Mesendoderm (in vitro differentiated cells): ENCODE measurements around the gene PRCD.
A peak's percentile ranks its signal among the peaks of the same experiment; 100 is the strongest.

Experiments
- DNase-seq: peaks from one replicate; pipeline ENCODE4 v3.0.0; 2013
- H2AK5ac ChIP-seq: 2 replicates; pipeline ENCODE4 v1.6.1; 2013; ENCODE audit warnings: low read length, inconsistent platforms
- H2BK120ac ChIP-seq: 2 replicates; pipeline ENCODE4 v1.6.1; 2013; ENCODE audit warnings: low read depth, mild to moderate bottlenecking, low read length, moderate library complexity, mixed read lengths
- H2BK15ac ChIP-seq: replicated peaks from 2 replicates; pipeline ENCODE4 v1.6.1; 2013; ENCODE audit warnings: low read depth, mild to moderate bottlenecking, moderate library complexity
- H2BK5ac ChIP-seq: 2 replicates; pipeline ENCODE4 v1.6.1; 2013; ENCODE audit warnings: low read length, inconsistent platforms
- H3K18ac ChIP-seq: 2 replicates; pipeline ENCODE4 v1.6.1; 2013; ENCODE audit warnings: mild to moderate bottlenecking, low read length, mixed read lengths
- H3K23ac ChIP-seq: one replicate; pipeline ENCODE4 v1.6.1; 2013; ENCODE audit warnings: low read length
- H3K27ac ChIP-seq: 2 replicates; pipeline ENCODE4 v1.5.1; 2013; ENCODE audit warnings: low read depth, mild to moderate bottlenecking, inconsistent platforms, low read length, moderate library complexity
- H3K27me3 ChIP-seq: 2 replicates; pipeline ENCODE4 v1.6.1; 2013; ENCODE audit warnings: low read length, control low read depth, mild to moderate bottlenecking, inconsistent platforms; ENCODE audit not compliant: insufficient read depth, poor library complexity
- H3K36me3 ChIP-seq: 2 replicates; pipeline ENCODE4 v1.6.1; 2013; ENCODE audit warnings: low read length, inconsistent platforms; ENCODE audit not compliant: control insufficient read depth, insufficient read depth
- H3K4ac ChIP-seq: one replicate; pipeline ENCODE4 v1.6.1; 2013; ENCODE audit warnings: low read depth, mild to moderate bottlenecking, low read length, moderate library complexity
- H3K4me1 ChIP-seq: 2 replicates; pipeline ENCODE4 v1.6.1; 2013; ENCODE audit warnings: low read depth, low read length, inconsistent platforms; ENCODE audit not compliant: control insufficient read depth
- H3K4me2 ChIP-seq: 2 replicates; pipeline ENCODE4 v1.6.1; 2013; ENCODE audit warnings: low read length
- H3K4me3 ChIP-seq: 2 replicates; pipeline ENCODE4 v1.5.1; 2013; ENCODE audit warnings: mild to moderate bottlenecking, low read length
- H3K56ac ChIP-seq: one replicate; pipeline ENCODE4 v1.6.1; 2013; ENCODE audit warnings: low read length
- H3K79me1 ChIP-seq: 2 replicates; pipeline ENCODE4 v1.6.1; 2013; ENCODE audit warnings: low read length, inconsistent platforms
- H3K79me2 ChIP-seq: 2 replicates; pipeline ENCODE4 v1.6.1; 2013; ENCODE audit warnings: mild to moderate bottlenecking, low read length; ENCODE audit not compliant: control insufficient read depth, insufficient read depth
- H3K9ac ChIP-seq: 2 replicates; pipeline ENCODE4 v1.6.1; 2013; ENCODE audit warnings: low read length, inconsistent platforms
- H4K5ac ChIP-seq: one replicate; pipeline ENCODE4 v1.6.1; 2013; ENCODE audit warnings: low read length
- H4K8ac ChIP-seq: one replicate; pipeline ENCODE4 v1.6.1; 2013; ENCODE audit warnings: low read depth, mild to moderate bottlenecking, control low read depth, low read length, moderate library complexity
- WGBS: extraction: QIAGEN DNeasy Blood & Tissue Kit; methylation state at CpG from one replicate; pipeline ENCODE4 v1.1.7; 2013; ENCODE audit warnings: low lambda C conversion rate, missing lambda C conversion rate; ENCODE audit not compliant: insufficient coverage; ENCODE audit errors: extremely low coverage; 5-methylcytosine and 5-hydroxymethylcytosine counted together

Gene PRCD

GRCh38 chr17:76547642-76548202 is 7.9 kb downstream of the PRCD start:
- Histone ChIP-seq H3K4me1 (peaks cover 16% of the 10 kb centered on the region), H3K18ac (no peak overlapping the region), H3K36me3 (no peaks in the 10 kb centered on the region), H3K4ac (no peak overlapping the region), H2AK5ac (no peak overlapping the region), H3K4me2 (no peak overlapping the region), H4K8ac (no peak overlapping the region), H3K79me2 (no peaks in the 10 kb centered on the region), H4K5ac (no peak overlapping the region), H2BK5ac (no peak overlapping the region), H3K79me1 (no peaks in the 10 kb centered on the region), H3K9ac (no peak overlapping the region), H2BK120ac (no peak overlapping the region), H3K27ac (no peak overlapping the region), H3K27me3 (no peaks in the 10 kb centered on the region), H3K56ac (no peak overlapping the region), H2BK15ac (no peak overlapping the region), H3K4me3 (no peak overlapping the region), H3K23ac (no peak overlapping the region)
- DNase-seq = no peak
- WGBS = 100% methylated on average over 1 of the region's 2 CpGs

GRCh38 chr17:76548378-76549214 is 8.8 kb downstream of the PRCD start:
- DNase-seq = no peak
- H3K4ac ChIP-seq = no peak overlapping the region
- no peak overlapping the region for H3K27ac ChIP-seq
- H3K56ac ChIP-seq = no peak overlapping the region
- H3K27me3 ChIP-seq = no peaks in the 10 kb centered on the region
- H3K4me1 ChIP-seq = peaks cover 9% of the 10 kb centered on the region
- no peak overlapping the region for H2BK15ac ChIP-seq
- H3K79me2 ChIP-seq = no peaks in the 10 kb centered on the region
- no peak overlapping the region for H3K9ac ChIP-seq
- no peak overlapping the region for H4K8ac ChIP-seq
- no CpG with 5 or more reads among the region's 9 CpGs for WGBS
- H3K23ac ChIP-seq = no peak overlapping the region
- H3K79me1 ChIP-seq = no peaks in the 10 kb centered on the region
- no peak overlapping the region for H3K4me3 ChIP-seq
- no peak overlapping the region for H3K4me2 ChIP-seq
- no peak overlapping the region for H2AK5ac ChIP-seq
- H4K5ac ChIP-seq = no peak overlapping the region
- H3K36me3 ChIP-seq = no peaks in the 10 kb centered on the region
- no peak overlapping the region for H2BK120ac ChIP-seq
- H2BK5ac ChIP-seq = no peak overlapping the region
- no peak overlapping the region for H3K18ac ChIP-seq

GRCh38 chr17:76549215-76549518 is 9.3 kb downstream of the PRCD start:
- Histone ChIP-seq H2BK15ac (no peak overlapping the region), H3K36me3 (no peaks in the 10 kb centered on the region), H2AK5ac (no peak overlapping the region), H3K18ac (no peak overlapping the region), H3K4me3 (no peak overlapping the region), H3K79me1 (no peaks in the 10 kb centered on the region), H4K5ac (no peak overlapping the region), H3K79me2 (no peaks in the 10 kb centered on the region), H2BK5ac (no peak overlapping the region), H3K27ac (no peak overlapping the region), H3K4me1 (peaks cover 7% of the 10 kb centered on the region), H2BK120ac (no peak overlapping the region), H3K9ac (no peak overlapping the region), H3K56ac (no peak overlapping the region), H3K4ac (no peak overlapping the region), H3K4me2 (no peak overlapping the region), H3K23ac (no peak overlapping the region), H4K8ac (no peak overlapping the region), H3K27me3 (no peaks in the 10 kb centered on the region)
- no CpG with 5 or more reads among the region's 9 CpGs for WGBS
- DNase-seq = no peak

GRCh38 chr17:76549539-76549938 is 9.7 kb downstream of the PRCD start:
- Histone ChIP-seq H2BK120ac (no peak overlapping the region), H3K23ac (no peak overlapping the region), H3K79me1 (no peaks in the 10 kb centered on the region), H3K79me2 (no peaks in the 10 kb centered on the region), H3K36me3 (no peaks in the 10 kb centered on the region), H3K56ac (no peak overlapping the region), H3K18ac (no peak overlapping the region), H2BK5ac (no peak overlapping the region), H4K5ac (no peak overlapping the region), H3K4me2 (no peak overlapping the region), H3K4me3 (no peak overlapping the region), H3K27me3 (no peaks in the 10 kb centered on the region), H3K4me1 (peaks cover 5% of the 10 kb centered on the region), H2BK15ac (no peak overlapping the region), H2AK5ac (no peak overlapping the region), H3K27ac (no peak overlapping the region), H4K8ac (no peak overlapping the region), H3K9ac (no peak overlapping the region), H3K4ac (no peak overlapping the region)
- WGBS = no CpG with 5 or more reads among the region's 7 CpGs
- DNase-seq = no peak

- no peak overlapping the region for H3K4me2 ChIP-seq
- H2BK15ac ChIP-seq = no peak overlapping the region
- H2AK5ac ChIP-seq = no peak overlapping the region
- H4K8ac ChIP-seq = no peak overlapping the region
- no peak overlapping the region for H3K27ac ChIP-seq
- no peak overlapping the region for H3K4ac ChIP-seq
- no peak overlapping the region for H3K18ac ChIP-seq
- H3K9ac ChIP-seq = no peak overlapping the region
- H2BK5ac ChIP-seq = no peak overlapping the region
- H2BK120ac ChIP-seq = no peak overlapping the region
- no peaks in the 10 kb centered on the region for H3K79me1 ChIP-seq
- no peaks in the 10 kb centered on the region for H3K27me3 ChIP-seq
- no CpG with 5 or more reads among the region's 15 CpGs for WGBS
- H3K23ac ChIP-seq = no peak overlapping the region
- no peak overlapping the region for H4K5ac ChIP-seq
- peak; percentile 51 for DNase-seq
- no peaks in the 10 kb centered on the region for H3K36me3 ChIP-seq
- H3K56ac ChIP-seq = no peak overlapping the region
- no peak overlapping the region for H3K4me3 ChIP-seq
- no peaks in the 10 kb centered on the region for H3K79me2 ChIP-seq
- H3K4me1 ChIP-seq = no peaks in the 10 kb centered on the region
These were observed 11.1 kb downstream of the PRCD start for GRCh38 chr17:76550712-76551615.
